ENCODE data around the gene FEM1A. TPM values are rescaled to one million over a fixed set of nuclear protein-coding genes. Genes with fewer than 3 reads are reported as not detected.

The FEM1A gene
- total RNA-seq, 1 experiment from 2014 or later = 20.0 TPM

GRCh38 chr19:4830768-4831265 is 39.3 kb downstream of the FEM1A start:
- Histone ChIP-seq H3K14ac (ENCODE audit: insufficient read depth, low read length) (no peak overlapping the region), H3K27me3 (ENCODE audit: insufficient read depth, low read length) (peaks cover 5% of the 10 kb centered on the region; the same call in 1 of the 2 replicates), H3K79me2 (ENCODE audit: insufficient read depth, low read length) (no peaks in the 10 kb centered on the region), H3K9me3 (ENCODE audit: control insufficient read depth, low read depth, low read length) (no peaks in the 10 kb centered on the region), H2AK5ac (ENCODE audit: insufficient read length, low read length) (no peak overlapping the region), H3K79me1 (ENCODE audit: insufficient read depth, low read depth, low read length, poor library complexity, severe bottlenecking) (no peaks in the 10 kb centered on the region), H2BK12ac (ENCODE audit: insufficient read length, low read depth, low read length) (no peak overlapping the region), H2AFZ (ENCODE audit: low read length) (no peak overlapping the region), H4K20me1 (ENCODE audit: control insufficient read depth, insufficient read depth, insufficient read length) (no peaks in the 10 kb centered on the region), H3T11ph (ENCODE audit: low read length) (no peak overlapping the region), H3K23ac (ENCODE audit: insufficient read length, low read depth, low read length) (no peak overlapping the region), H4K8ac (replicated peaks; ENCODE audit: insufficient read length, low read depth, low read length) (no peak overlapping the region), H3K9ac (ENCODE audit: extremely low read depth, insufficient read length, low read length) (no peak overlapping the region), H3K23me2 (ENCODE audit: insufficient read length, low read depth, low read length, poor library complexity, severe bottlenecking) (peaks cover 8% of the 10 kb centered on the region), H4K91ac (ENCODE audit: insufficient read length, low read depth, low read length) (no peak overlapping the region), H3K18ac (ENCODE audit: insufficient read length, low read depth, low read length) (no peak overlapping the region), H3K4me1 (ENCODE audit: insufficient read depth, low read length) (no peaks in the 10 kb centered on the region), H2BK20ac (ENCODE audit: low read depth, low read length, poor library complexity, severe bottlenecking) (no peak overlapping the region), H4K5ac (ENCODE audit: insufficient read length, low read depth, low read length) (no peak overlapping the region), H2BK120ac (ENCODE audit: low read depth, low read length, poor library complexity, severe bottlenecking) (no peak overlapping the region), H3K27ac (ENCODE audit: insufficient read length, low read depth, low read length) (no peak overlapping the region), H3K4ac (ENCODE audit: low read depth, low read length) (no peak overlapping the region), H3K4me2 (ENCODE audit: insufficient read depth, insufficient read length, low read length) (peak overlapping the region; percentile 88), H2BK15ac (ENCODE audit: low read depth, low read length) (no peak overlapping the region), H3K56ac (ENCODE audit: insufficient read length, low read depth, low read length) (no peak overlapping the region), H2BK5ac (ENCODE audit: insufficient read length, low read length) (no peak overlapping the region)
- WGBS (ENCODE audit: extremely low coverage, insufficient read length, low lambda C conversion rate) = no CpG with 5 or more reads among the region's 6 CpGs
- Mint-ChIP-seq H3K4me3 (peak overlapping the region; percentile 60 to 69; a peak in 4 of 5 replicates), H3K36me3 (ENCODE audit: insufficient read depth in 1 of 3, low read depth in 3 of 3) (no peaks in the 10 kb centered on the region), H3K27me3 (ENCODE audit: low read depth) (peaks cover 30% of the 10 kb centered on the region), H3K9me3 (peaks cover 0 to 6% of the 10 kb centered on the region in 2 experiments; a peak in 2 of 5 replicates), H3K27ac (no peak overlapping the region; a peak in 1 of 7 replicates), H3K4me1 (peaks cover 0 to 6% of the 10 kb centered on the region in 2 experiments; a peak in 1 of 4 replicates)
- DNase-seq = no peak
- no peak for TF ChIP-seq CTCF (conservative IDR thresholded peaks at IDR 0.05)
